ENCODE measurements around the gene IL16.

- TF ChIP-seq FOXA1 (IDR thresholded peaks at IDR 0.05) (no peak), NFRKB (IDR thresholded peaks at IDR 0.05) (no peak), SUZ12 (IDR thresholded peaks at IDR 0.05) (no peak), ZNF384 (IDR thresholded peaks at IDR 0.05) (no peak), SP1 (IDR thresholded peaks at IDR 0.05) (no peak), ELF4 (IDR thresholded peaks at IDR 0.05) (no peak), TARDBP (IDR thresholded peaks at IDR 0.05) (no peak), ARNT (IDR thresholded peaks at IDR 0.05) (no peak), FOXK2 (IDR thresholded peaks at IDR 0.05) (no peak), PKNOX1 (IDR thresholded peaks at IDR 0.05) (no peak), HDGF (IDR thresholded peaks at IDR 0.05; ENCODE audit: borderline replicate concordance) (no peak), BHLHE40 (IDR thresholded peaks at IDR 0.05; ENCODE audit: borderline replicate concordance) (no peak), FOXM1 (IDR thresholded peaks at IDR 0.05; ENCODE audit: borderline replicate concordance) (no peak)
These were observed 103.1 kb downstream of the IL16 start for GRCh38 chr15:81299630-81300273.
